ENCODE results near the gene LIMA1. TPM values are rescaled to one million over a fixed set of nuclear protein-coding genes. Genes with fewer than 3 reads are reported as not detected.

Gene LIMA1
- total and polyA plus RNA-seq, 9 of the 15 experiments (the other 6 are each of a cell fraction or from before 2014, with no cell fraction given): 20.2 to 37.8 (median 27.3) TPM

- no peak for TF ChIP-seq HBP1 (CRISPR knock-in tag; IDR thresholded peaks at IDR 0.05)
- TF ChIP-seq POLR3A (IDR thresholded peaks at IDR 0.05; ENCODE audit: borderline replicate concordance, extremely low read depth, insufficient read depth, insufficient read length): no peak
- TF ChIP-seq SPI1 (IDR thresholded peaks at IDR 0.05; ENCODE audit: borderline replicate concordance, low read depth, low read length): no peak
- peak; percentile 2; the same call in 1 of the 2 replicates for TF ChIP-seq TEAD4 (IDR thresholded peaks at IDR 0.05; ENCODE audit: low read length)
- no peak for TF ChIP-seq TEAD4 (CRISPR knock-in tag; IDR thresholded peaks at IDR 0.05; ENCODE audit: borderline replicate concordance)
- TF ChIP-seq ARNT (IDR thresholded peaks at IDR 0.05): 0 out of 4 replicates have a peak, but pooled peaks of 1 of the 2 experiments have one; percentile 42
- TF ChIP-seq STAT5B (CRISPR knock-in tag; IDR thresholded peaks at IDR 0.05): no peak
- TF ChIP-seq RCOR1 (IDR thresholded peaks at IDR 0.05; ENCODE audit: borderline replicate concordance in 1 of 2, low read depth in 2 of 2, low read length in 2 of 2): 0 out of 4 replicates have a peak, but pooled peaks of 1 of the 2 experiments have one; percentile 10
- no peak for TF ChIP-seq ZBTB34 (CRISPR knock-in tag; IDR thresholded peaks at IDR 0.05)
- TF ChIP-seq THAP7 (CRISPR knock-in tag; IDR thresholded peaks at IDR 0.05): no peak
- TF ChIP-seq BRD4 (IDR thresholded peaks at IDR 0.05): 0 out of 2 replicates have a peak, but pooled peaks have one; percentile 37
- no peak for TF ChIP-seq KDM4B (IDR thresholded peaks at IDR 0.05; ENCODE audit: borderline replicate concordance in 2 of 2, low read depth in 1 of 2)
- TF ChIP-seq GTF2B (IDR thresholded peaks at IDR 0.05; ENCODE audit: extremely low read depth, insufficient read length): peak; percentile 77
- TF ChIP-seq PML (IDR thresholded peaks at IDR 0.05; ENCODE audit: low read length): peak; percentile 75; the same call in 1 of the 2 replicates
- TF ChIP-seq TBP (optimal IDR thresholded peaks at IDR 0.05; ENCODE audit: low read depth, low read length): peak; percentile 85
- no peak for TF ChIP-seq PTRF (tag; IDR thresholded peaks at IDR 0.05)
- TF ChIP-seq HMBOX1 (IDR thresholded peaks at IDR 0.05): peak; percentile 77
- peak in 1 of 2 experiments; percentile 20; a peak in 1 of 4 replicates for TF ChIP-seq MAZ (CRISPR knock-in tag; conservative IDR thresholded peaks at IDR 0.05 in 1 of 2, IDR thresholded peaks at IDR 0.05 in 1 of 2)
- peak; percentile 50; the same call in 1 of the 2 replicates for TF ChIP-seq SMARCA4 (IDR thresholded peaks at IDR 0.05)
- TF ChIP-seq EP400 (IDR thresholded peaks at IDR 0.05): peak; percentile 31; the same call in 1 of the 2 replicates
- TF ChIP-seq HDAC1 (IDR thresholded peaks at IDR 0.05): peak in 1 of 2 experiments; percentile 25; a peak in 1 of 4 replicates
These were observed 61.9 kb downstream of the LIMA1 start (continued) for GRCh38 chr12:50221228-50222008.
